ENCODE measurements around the gene NOL4. TPM values are rescaled to one million over a fixed set of nuclear protein-coding genes. Genes with fewer than 3 reads are reported as not detected.

NOL4 gene
- total and polyA plus RNA-seq, 2 experiments from 2014 or later = 1.3 to 2.3 TPM

DNA sequence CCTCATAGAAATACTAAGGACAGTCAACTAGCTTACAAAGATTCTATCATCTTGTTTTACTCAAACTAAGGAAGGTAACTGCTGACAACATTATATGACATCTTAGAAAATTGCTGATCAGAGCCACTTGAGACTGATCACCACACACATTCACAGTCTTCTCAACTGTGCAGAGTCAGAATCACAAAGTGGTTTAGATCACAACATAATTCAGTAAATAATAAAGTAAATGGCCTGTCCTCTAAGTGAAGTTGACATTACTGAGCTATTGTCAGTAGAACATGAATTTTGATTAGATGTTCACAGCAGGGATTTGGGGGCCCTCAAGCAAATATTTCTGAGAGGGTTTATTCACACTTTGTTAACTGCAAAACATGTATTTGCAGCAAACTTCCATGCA, 28.5 kb downstream of the NOL4 start:
- H3K27ac ChIP-seq = no peak overlapping the region
- no peaks in the 10 kb centered on the region for H4K20me1 ChIP-seq (ENCODE audit: insufficient read depth, poor library complexity, severe bottlenecking)
- no peaks in the 10 kb centered on the region for H3K36me3 ChIP-seq (replicated peaks; ENCODE audit: insufficient read depth, low read depth)
- no peak overlapping the region for H3K4me3 ChIP-seq
- DNase-seq (ENCODE audit: low spot score) = no peak
- no peaks in the 10 kb centered on the region for H3K9me2 ChIP-seq (replicated peaks; ENCODE audit: insufficient read depth)
- TF ChIP-seq, protein P1, sequence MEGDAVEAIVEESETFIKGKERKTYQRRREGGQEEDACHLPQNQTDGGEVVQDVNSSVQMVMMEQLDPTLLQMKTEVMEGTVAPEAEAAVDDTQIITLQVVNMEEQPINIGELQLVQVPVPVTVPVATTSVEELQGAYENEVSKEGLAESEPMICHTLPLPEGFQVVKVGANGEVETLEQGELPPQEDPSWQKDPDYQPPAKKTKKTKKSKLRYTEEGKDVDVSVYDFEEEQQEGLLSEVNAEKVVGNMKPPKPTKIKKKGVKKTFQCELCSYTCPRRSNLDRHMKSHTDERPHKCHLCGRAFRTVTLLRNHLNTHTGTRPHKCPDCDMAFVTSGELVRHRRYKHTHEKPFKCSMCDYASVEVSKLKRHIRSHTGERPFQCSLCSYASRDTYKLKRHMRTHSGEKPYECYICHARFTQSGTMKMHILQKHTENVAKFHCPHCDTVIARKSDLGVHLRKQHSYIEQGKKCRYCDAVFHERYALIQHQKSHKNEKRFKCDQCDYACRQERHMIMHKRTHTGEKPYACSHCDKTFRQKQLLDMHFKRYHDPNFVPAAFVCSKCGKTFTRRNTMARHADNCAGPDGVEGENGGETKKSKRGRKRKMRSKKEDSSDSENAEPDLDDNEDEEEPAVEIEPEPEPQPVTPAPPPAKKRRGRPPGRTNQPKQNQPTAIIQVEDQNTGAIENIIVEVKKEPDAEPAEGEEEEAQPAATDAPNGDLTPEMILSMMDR (IDR thresholded peaks at IDR 0.05; ENCODE audit: poor library complexity) = no peak
- TF ChIP-seq EZH2 (IDR thresholded peaks at IDR 0.05; ENCODE audit: borderline replicate concordance) = no peak
- TF ChIP-seq EZH2phosphoT487 (IDR thresholded peaks at IDR 0.05; ENCODE audit: low read depth, severe bottlenecking, unreplicated experiment) = no peak
- no peaks in the 10 kb centered on the region for H3K4me1 ChIP-seq (ENCODE audit: insufficient read depth)
- no peaks in the 10 kb centered on the region for H3K27me3 ChIP-seq
- no peaks in the 10 kb centered on the region for H3K79me2 ChIP-seq
- no peaks in the 10 kb centered on the region for H3K9me3 ChIP-seq (ENCODE audit: low read depth)
- H3K4me2 ChIP-seq = no peak overlapping the region
- no peak overlapping the region for H2AFZ ChIP-seq

DNA sequence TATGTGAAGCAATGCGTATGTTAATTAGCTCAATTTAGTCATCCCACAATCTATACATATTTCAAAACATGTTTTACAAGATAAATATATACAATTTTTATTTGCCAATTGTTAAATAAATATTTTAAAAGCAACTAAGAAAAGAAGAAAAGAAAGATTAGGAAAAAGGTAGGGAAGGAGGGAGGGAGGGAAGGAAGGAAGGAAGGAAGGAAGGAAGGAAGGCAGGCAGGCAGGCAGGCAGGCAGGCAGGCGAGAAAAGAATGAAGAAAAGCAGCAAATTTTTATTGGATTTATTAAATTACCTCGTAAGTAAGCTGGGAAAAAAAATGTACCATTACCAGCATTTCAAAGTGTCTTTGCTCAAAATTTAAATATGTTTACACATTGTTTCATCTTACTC, 30.5 kb downstream of the NOL4 start:
- H3K27me3 ChIP-seq = no peaks in the 10 kb centered on the region
- no peak overlapping the region for H2AFZ ChIP-seq
- no peak overlapping the region for H3K27ac ChIP-seq
- H3K79me2 ChIP-seq = no peaks in the 10 kb centered on the region
- no peaks in the 10 kb centered on the region for H4K20me1 ChIP-seq (ENCODE audit: insufficient read depth, poor library complexity, severe bottlenecking)
- 91% methylated on average over 2 of the region's 3 CpGs for WGBS (ENCODE audit: low lambda C conversion rate, missing lambda C conversion rate)
- TF ChIP-seq EZH2 (IDR thresholded peaks at IDR 0.05; ENCODE audit: borderline replicate concordance) (no peak), EZH2phosphoT487 (IDR thresholded peaks at IDR 0.05; ENCODE audit: low read depth, severe bottlenecking, unreplicated experiment) (no peak)
- TF ChIP-seq, protein P1 (IDR thresholded peaks at IDR 0.05; ENCODE audit: poor library complexity) = no peak
- H3K4me3 ChIP-seq = no peak overlapping the region
- DNase-seq (ENCODE audit: low spot score) = no peak
- no peaks in the 10 kb centered on the region for H3K4me1 ChIP-seq (ENCODE audit: insufficient read depth)
- H3K4me2 ChIP-seq = no peak overlapping the region
- no peaks in the 10 kb centered on the region for H3K9me2 ChIP-seq (replicated peaks; ENCODE audit: insufficient read depth)
- H3K36me3 ChIP-seq (replicated peaks; ENCODE audit: insufficient read depth, low read depth) = no peaks in the 10 kb centered on the region
- H3K9me3 ChIP-seq (ENCODE audit: low read depth) = no peaks in the 10 kb centered on the region

DNA sequence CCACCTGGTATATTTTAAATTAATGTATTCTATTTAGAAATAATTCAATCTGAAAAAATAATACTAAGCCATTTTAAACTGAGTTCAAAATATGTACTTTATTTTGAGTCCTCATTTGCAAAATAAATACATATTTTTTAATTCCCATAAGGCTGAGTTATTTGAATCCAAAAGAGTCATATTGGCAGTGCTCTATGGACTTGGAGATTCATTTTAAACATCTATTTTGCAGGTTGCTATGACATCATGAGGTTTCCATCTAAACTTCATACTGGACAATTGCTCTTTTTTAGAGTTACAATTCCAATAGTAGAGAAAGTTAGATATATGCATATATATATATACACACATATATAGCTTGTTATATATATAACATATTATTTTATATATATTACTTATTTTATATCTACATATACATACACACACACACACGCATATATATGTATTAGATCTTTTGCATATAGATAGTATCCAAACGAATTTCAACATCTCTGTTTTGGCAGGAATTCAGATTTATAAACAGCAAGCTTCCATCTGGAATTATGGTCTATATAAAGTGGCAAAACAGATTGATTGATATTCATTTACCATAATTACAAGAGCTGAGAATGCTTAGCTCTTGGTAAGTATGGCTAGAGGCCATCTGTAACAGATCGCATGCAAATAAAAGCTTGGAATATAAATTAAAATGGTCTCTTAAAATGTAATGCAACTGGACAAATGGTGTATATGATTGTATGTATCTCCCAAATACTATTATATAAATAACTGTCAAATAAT, 34.9 kb downstream of the NOL4 start:
- H3K27me3 ChIP-seq = no peaks in the 10 kb centered on the region
- WGBS (ENCODE audit: low lambda C conversion rate, missing lambda C conversion rate) = 77% methylated on average over 3 of the region's 3 CpGs
- H3K27ac ChIP-seq = no peak overlapping the region
- no peaks in the 10 kb centered on the region for H3K4me1 ChIP-seq (ENCODE audit: insufficient read depth)
- no peaks in the 10 kb centered on the region for H3K9me2 ChIP-seq (replicated peaks; ENCODE audit: insufficient read depth)
- H3K4me3 ChIP-seq = no peak overlapping the region
- no peaks in the 10 kb centered on the region for H3K9me3 ChIP-seq (ENCODE audit: low read depth)
- H3K79me2 ChIP-seq = no peaks in the 10 kb centered on the region
- no peaks in the 10 kb centered on the region for H3K36me3 ChIP-seq (replicated peaks; ENCODE audit: insufficient read depth, low read depth)
- H4K20me1 ChIP-seq (ENCODE audit: insufficient read depth, poor library complexity, severe bottlenecking) = no peaks in the 10 kb centered on the region
- TF ChIP-seq EZH2 (IDR thresholded peaks at IDR 0.05; ENCODE audit: borderline replicate concordance) (no peak), EZH2phosphoT487 (IDR thresholded peaks at IDR 0.05; ENCODE audit: low read depth, severe bottlenecking, unreplicated experiment) (no peak)
- TF ChIP-seq, protein P1 (IDR thresholded peaks at IDR 0.05; ENCODE audit: poor library complexity) = no peak
- no peak for DNase-seq (ENCODE audit: low spot score)
- H3K4me2 ChIP-seq = no peak overlapping the region
- H2AFZ ChIP-seq = no peak overlapping the region
